SK-N-MC (cell line): Measurements from ENCODE around the gene GVQW3.
A peak's percentile ranks its signal among the peaks of the same experiment; 100 is the strongest.

Experiments
- DNase-seq: peaks from one replicate; pipeline ENCODE4 v3.0.0-alpha.2; 2011; ENCODE audit warnings: low read depth, low spot score
- H3K27ac ChIP-seq: fragments of 200-600 bp; sonication (generic); 2 replicates; pipeline ENCODE4 v1.5.1; 2016; ENCODE audit warnings: mixed run types
- H3K36me3 ChIP-seq: fragments of 200-600 bp; sonication (generic); 2 replicates; pipeline ENCODE4 v1.6.1; 2017; ENCODE audit warnings: antibody characterized with exemption, low read length, mixed read lengths; ENCODE audit not compliant: insufficient read depth
- H3K4me3 ChIP-seq: fragments of 200-600 bp; sonication (generic); 2 replicates; pipeline ENCODE4 v1.5.1; 2016
- H3K9ac ChIP-seq: fragments of 200-600 bp; sonication (generic); 2 replicates; pipeline ENCODE4 v1.8.0; 2017; ENCODE audit warnings: mixed run types, mixed read lengths; ENCODE audit not compliant: insufficient read length
- H3K9me3 ChIP-seq: fragments of 200-600 bp; sonication (generic); 2 replicates; pipeline ENCODE4 v1.6.1; 2017; ENCODE audit warnings: low read depth, mild to moderate bottlenecking, antibody characterized with exemption, low read length, moderate library complexity, mixed read lengths
- EZH2 ChIP-seq: fragments of 200-600 bp; sonication (generic); IDR thresholded peaks from one replicate; pipeline ENCODE4 v1.6.1; 2017; ENCODE audit warnings: antibody characterized with exemption
- FOXP2 ChIP-seq: optimal IDR thresholded peaks from 2 replicates; pipeline ENCODE3; 2011; ENCODE audit warnings: mild to moderate bottlenecking, moderate library complexity; ENCODE audit not compliant: insufficient read depth; ENCODE audit errors: extremely low read length, control extremely low read depth
- POLR2AphosphoS5 ChIP-seq: IDR thresholded peaks from 2 replicates; pipeline ENCODE4 v1.6.1; 2012; ENCODE audit warnings: mild to moderate bottlenecking, low read depth, low read length, borderline replicate concordance

Gene GVQW3

DNA sequence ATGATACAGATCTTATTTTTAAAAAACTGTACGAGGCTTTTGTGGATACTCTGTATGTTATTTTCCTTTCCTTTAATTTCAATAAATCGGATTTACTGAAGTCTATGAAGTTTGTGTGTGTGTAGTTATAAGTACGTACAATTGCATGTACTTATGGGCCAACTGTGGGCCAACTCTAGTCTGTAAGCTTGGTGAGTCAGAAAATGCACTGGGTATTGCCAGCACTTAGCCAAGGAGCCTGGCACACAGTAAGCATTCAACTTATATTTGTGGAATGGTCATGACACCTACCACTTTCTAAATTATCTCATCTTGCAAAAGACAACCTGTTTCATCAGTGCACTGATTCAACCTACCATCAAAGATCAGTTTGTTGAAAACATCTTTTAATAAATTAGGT, 32.8 kb upstream of the GVQW3 start:
- peaks cover 15% of the 10 kb centered on the region for H3K36me3 ChIP-seq
- DNase-seq, result no peak
- no peaks in the 10 kb centered on the region for H3K9me3 ChIP-seq
- TF ChIP-seq EZH2 (no peak), FOXP2 (no peak), POLR2AphosphoS5 (no peak)
- no peak overlapping the region for H3K9ac ChIP-seq
- no peak overlapping the region for H3K27ac ChIP-seq
- no peak overlapping the region for H3K4me3 ChIP-seq

DNA sequence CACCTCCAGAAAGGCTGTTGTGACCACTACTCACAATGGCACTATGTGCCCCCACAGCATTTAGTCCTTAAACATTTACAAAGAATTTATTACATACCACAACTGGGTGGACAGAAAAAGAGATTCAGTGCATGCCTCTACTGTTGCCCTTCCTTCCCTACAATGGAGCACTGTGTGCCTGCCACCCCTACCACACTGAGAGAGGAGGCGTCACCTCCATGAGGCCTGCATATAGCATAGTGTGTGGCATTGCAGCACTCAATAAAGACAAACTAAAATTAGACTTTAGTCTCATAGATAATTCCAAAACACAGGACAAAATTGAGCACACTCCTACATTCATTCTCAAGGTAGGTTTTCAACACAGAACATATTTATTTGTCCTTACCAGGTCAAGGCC, 26.0 kb upstream of the GVQW3 start:
- H3K9me3 ChIP-seq, result no peaks in the 10 kb centered on the region
- DNase-seq, result no peak
- no peak overlapping the region for H3K4me3 ChIP-seq
- H3K9ac ChIP-seq, result no peak overlapping the region
- no peak overlapping the region for H3K27ac ChIP-seq
- TF ChIP-seq POLR2AphosphoS5, result no peak
- TF ChIP-seq EZH2, result no peak
- TF ChIP-seq FOXP2, result no peak
- peaks cover 65% of the 10 kb centered on the region for H3K36me3 ChIP-seq

DNA sequence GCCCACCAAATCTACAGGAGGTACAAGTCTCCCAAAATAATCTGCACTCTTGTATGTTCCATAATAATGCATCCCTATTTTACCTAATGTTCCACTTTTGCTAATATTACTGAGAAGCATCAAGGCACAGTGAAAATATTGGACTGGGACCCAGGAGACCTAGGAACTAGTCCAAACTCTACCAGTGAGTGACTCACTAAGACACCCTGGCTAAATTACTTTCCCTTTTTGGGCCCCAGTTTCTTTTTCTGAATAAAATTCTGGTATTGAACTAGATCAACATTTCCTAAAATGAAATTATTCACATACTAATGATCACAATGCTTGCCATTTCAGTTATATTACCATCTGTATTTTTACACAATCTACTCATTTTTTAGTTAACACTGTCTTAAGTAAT, 19.7 kb upstream of the GVQW3 start:
- no peak overlapping the region for H3K9ac ChIP-seq
- TF ChIP-seq FOXP2 (no peak), EZH2 (no peak), POLR2AphosphoS5 (no peak)
- H3K9me3 ChIP-seq, result no peaks in the 10 kb centered on the region
- no peak for DNase-seq
- H3K27ac ChIP-seq, result no peak overlapping the region
- H3K36me3 ChIP-seq, result peaks cover 54% of the 10 kb centered on the region
- no peak overlapping the region for H3K4me3 ChIP-seq

DNA sequence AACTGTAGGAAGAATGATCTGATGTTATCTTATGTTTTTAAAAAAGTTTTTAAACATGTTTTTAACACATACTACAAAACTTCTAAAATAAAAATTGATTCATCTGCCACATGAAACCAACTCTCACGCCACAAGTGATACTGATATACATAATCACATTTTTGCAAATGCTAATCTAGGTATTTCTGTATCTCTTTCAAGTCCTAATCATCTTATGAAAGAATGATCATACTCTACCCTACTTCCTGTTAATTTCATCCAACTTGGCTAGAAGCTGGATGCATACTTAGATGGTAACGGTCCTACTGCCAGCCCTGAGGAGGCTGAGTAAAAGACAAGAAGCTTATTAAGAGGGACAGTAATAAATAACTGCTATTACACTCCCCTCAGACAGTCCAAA, 19.3 kb upstream of the GVQW3 start:
- H3K9me3 ChIP-seq, result no peaks in the 10 kb centered on the region
- peaks cover 51% of the 10 kb centered on the region for H3K36me3 ChIP-seq
- H3K9ac ChIP-seq, result no peak overlapping the region
- TF ChIP-seq FOXP2 (no peak), EZH2 (no peak), POLR2AphosphoS5 (no peak)
- no peak for DNase-seq
- no peak overlapping the region for H3K27ac ChIP-seq
- no peak overlapping the region for H3K4me3 ChIP-seq

DNA sequence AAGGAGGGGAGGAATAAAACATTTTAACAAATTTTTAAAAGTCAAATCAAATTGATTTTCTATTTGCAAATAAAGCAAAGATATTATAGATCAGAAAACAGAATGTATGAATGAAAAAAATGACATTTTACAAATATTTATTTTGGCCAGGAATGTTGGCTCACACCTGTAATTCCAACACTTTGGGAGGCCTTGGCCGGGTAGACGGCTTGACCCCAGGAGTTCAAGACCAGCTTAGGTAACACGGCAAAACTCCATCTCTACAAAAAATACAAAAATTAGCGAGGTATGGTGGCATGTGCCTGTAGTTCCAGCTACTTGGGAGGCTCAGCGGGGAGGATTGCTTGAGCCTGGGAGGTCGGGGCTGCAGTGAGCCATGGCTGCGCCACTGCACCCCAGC, 18.4 kb upstream of the GVQW3 start:
- Histone ChIP-seq H3K9ac (no peak overlapping the region), H3K4me3 (no peak overlapping the region), H3K36me3 (peaks cover 45% of the 10 kb centered on the region), H3K9me3 (no peaks in the 10 kb centered on the region), H3K27ac (no peak overlapping the region)
- TF ChIP-seq FOXP2 (no peak), POLR2AphosphoS5 (no peak), EZH2 (no peak)
- no peak for DNase-seq

GRCh38 chr11:76365038-76365679, 16.0 kb upstream of the GVQW3 start:
- Histone ChIP-seq H3K27ac (no peak overlapping the region), H3K4me3 (no peak overlapping the region), H3K36me3 (peaks cover 28% of the 10 kb centered on the region), H3K9ac (no peak overlapping the region), H3K9me3 (no peaks in the 10 kb centered on the region)
- TF ChIP-seq EZH2 (no peak), FOXP2 (no peak), POLR2AphosphoS5 (no peak)
- DNase-seq, result no peak

DNA sequence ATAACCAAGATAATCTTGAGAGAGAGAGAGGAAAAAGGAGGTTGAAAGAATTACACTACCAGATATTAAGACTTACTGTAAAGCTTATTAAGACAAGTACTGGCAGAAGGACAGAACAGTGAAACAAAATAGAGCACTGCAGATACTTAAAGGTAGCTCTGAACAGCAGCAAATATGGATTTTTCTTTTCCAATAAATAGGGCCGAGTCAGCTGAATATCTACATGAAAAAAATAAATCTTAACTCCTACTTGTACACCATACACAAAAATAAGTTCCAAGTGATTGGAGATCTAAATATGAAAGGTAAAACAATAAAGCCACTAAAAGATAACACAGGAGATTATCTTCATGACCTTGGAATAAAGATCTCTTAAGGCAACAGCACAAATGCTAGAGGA, 12.6 kb upstream of the GVQW3 start:
- H3K9ac ChIP-seq, result peak overlapping the region; percentile 14
- DNase-seq, result no peak
- no peaks in the 10 kb centered on the region for H3K9me3 ChIP-seq
- H3K4me3 ChIP-seq, result no peak overlapping the region
- TF ChIP-seq POLR2AphosphoS5 (no peak), EZH2 (no peak), FOXP2 (no peak)
- H3K36me3 ChIP-seq, result peaks cover 10% of the 10 kb centered on the region; the same call in 1 of the 2 replicates
- peak overlapping the region; percentile 39 for H3K27ac ChIP-seq

DNA sequence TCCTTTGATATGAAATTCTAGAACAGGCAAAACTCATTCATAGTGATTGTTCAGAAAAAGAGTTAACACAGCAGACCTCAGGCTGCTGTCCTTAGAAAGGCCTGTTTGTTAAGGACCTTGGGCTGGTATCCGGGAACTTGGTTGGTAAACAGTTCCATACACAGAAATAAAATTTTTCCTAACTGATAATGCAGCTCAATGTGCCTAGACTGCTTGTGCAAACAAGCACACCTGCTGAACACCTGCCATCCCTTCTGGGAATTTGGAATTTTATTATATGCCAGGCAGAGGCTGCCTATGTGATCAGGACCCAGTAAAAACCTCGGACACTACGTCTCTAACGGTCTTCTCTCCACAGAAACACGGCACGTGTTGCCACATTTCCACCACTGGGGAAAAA, 11.7 kb upstream of the GVQW3 start:
- Histone ChIP-seq H3K9ac (no peak overlapping the region), H3K27ac (no peak overlapping the region), H3K9me3 (no peaks in the 10 kb centered on the region), H3K4me3 (no peak overlapping the region), H3K36me3 (peaks cover 6% of the 10 kb centered on the region; the same call in 1 of the 2 replicates)
- DNase-seq, result no peak
- no peak for TF ChIP-seq FOXP2
- no peak for TF ChIP-seq POLR2AphosphoS5
- TF ChIP-seq EZH2, result no peak

GRCh38 chr11:76371170-76371569, 10.0 kb upstream of the GVQW3 start:
- DNase-seq, result no peak
- Histone ChIP-seq H3K4me3 (no peak overlapping the region), H3K9me3 (no peaks in the 10 kb centered on the region), H3K9ac (no peak overlapping the region), H3K27ac (no peak overlapping the region), H3K36me3 (no peaks in the 10 kb centered on the region)
- TF ChIP-seq FOXP2, result no peak
- no peak for TF ChIP-seq POLR2AphosphoS5
- no peak for TF ChIP-seq EZH2
